T-helper 2 cell (primary cell): Measurements from ENCODE around the gene ITGB2.
"Not testable (repeated sequence)": the region's sequence is repeated elsewhere in the genome, so short reads cannot be mapped to it uniquely, and the experiment has no call there.

ENCODE experiments used
- DNase-seq, 5 experiments: peaks; one replicate each; pipeline versions ENCODE4 v3.0.0 to v3.0.0-alpha.2; 2012 to 2022

ITGB2 gene

DNA sequence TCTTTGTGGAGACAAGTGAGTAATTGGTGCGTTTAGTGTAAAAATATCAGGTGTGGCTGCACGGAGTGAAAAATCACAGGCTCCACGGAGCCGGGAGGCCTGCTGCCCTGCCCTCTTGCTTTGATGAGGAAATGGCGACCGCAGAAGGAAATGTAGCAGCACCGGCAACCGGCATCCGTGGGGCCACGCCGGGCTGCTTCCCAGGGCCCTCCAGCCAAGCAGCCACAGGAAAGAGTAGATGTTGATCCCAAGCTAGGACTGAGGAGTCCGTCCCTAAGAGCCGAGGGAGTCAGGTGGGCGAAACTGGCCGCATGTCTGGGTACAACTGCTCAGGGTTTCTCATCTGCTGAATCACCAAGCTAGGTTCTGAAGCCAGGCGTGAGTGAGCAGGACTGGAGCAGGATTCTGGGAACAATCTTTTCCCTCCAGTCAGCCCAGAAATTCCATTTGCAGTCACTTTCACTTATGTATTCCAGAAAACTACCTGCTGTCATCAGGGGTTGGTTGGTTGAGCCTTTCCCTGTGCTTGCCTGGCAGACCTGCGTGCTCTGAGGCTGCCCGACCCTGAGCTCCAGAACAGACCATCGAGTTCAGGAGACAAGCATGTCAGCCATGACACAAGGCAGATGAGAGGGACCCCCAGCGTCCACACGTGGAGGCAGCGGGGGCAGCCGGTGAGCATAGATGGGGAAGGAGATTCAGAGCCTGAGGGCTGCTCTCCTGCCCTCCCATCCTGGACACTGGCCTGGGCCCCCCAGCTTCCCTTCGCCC, 5.8 kb upstream of the ITGB2 start:
- peak in 3 of 5 experiments; percentile 59 to 71 (median 61) for DNase-seq

DNA sequence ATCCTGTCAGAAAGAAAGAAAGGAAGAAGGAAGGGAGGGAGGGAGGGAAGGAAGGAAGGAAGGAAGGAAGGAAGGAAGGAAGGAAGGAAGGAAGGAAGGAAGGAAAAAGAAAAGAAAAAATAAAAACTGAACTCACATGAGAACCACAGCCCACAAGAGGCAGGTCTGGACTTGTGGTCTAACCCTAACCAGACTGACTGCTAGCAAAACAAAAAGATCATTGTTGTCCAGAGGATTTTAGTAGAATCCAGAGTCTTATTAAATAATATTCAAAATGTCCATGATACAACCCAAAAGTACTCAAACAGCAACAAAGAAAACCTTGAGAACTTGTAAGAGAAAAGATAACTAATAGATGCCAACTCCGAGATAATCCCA, 4.7 kb upstream of the ITGB2 start:
- DNase-seq: peak in 1 of 5 experiments; percentile 71

- peak in 2 of 5 experiments; percentile 42 to 44 for DNase-seq
Observed at GRCh38 chr21:44924606-44925377, 4.1 kb upstream of the ITGB2 start.

DNA sequence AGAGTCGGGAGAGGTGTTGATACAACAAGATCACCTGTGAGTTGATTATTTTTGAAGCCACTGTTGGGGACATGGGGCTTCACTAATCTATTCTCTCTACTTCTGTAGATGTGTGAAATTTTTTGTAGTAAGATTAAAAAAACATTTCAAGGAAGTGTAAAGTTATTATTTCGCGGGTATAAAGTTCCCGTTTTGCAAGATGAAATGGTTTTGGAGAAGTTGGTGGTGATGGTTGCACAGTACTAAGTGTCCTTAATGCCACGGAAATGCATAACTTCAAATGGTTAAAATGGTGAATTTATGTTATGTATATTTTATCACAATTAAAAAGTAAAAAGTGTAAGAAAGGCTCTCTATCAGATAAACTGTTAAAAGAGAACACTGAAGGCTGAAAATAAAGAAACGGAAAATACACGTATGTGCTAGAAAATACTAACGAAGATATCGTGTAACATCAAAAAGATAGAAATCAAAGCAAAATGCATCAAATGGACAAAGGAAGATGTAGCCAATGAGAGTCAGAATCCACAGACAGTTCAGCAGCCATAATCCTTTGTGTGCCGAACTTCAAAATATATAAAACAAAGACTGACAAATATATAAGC, 2.9 kb upstream of the ITGB2 start:
- DNase-seq: no peak

DNA sequence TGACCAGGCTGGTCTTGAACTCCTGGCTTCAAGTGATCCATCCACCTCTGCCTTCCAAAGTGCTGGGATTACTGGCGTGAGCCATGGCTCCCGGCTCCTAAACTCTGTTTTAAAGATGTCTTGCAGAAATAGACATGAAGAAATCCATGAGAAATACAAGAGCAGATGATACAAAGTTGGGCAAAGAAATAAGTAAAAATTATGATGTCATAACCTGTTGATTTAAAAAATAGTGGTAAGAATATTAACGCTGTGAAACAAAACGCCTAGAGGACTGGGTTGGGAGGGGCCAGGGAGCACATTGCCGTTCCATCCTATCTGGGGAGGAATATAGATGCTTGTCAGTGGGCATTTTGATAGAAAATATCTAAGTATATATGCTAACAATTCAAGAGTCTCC, 1.2 kb upstream of the ITGB2 start:
- DNase-seq: no peak

DNA sequence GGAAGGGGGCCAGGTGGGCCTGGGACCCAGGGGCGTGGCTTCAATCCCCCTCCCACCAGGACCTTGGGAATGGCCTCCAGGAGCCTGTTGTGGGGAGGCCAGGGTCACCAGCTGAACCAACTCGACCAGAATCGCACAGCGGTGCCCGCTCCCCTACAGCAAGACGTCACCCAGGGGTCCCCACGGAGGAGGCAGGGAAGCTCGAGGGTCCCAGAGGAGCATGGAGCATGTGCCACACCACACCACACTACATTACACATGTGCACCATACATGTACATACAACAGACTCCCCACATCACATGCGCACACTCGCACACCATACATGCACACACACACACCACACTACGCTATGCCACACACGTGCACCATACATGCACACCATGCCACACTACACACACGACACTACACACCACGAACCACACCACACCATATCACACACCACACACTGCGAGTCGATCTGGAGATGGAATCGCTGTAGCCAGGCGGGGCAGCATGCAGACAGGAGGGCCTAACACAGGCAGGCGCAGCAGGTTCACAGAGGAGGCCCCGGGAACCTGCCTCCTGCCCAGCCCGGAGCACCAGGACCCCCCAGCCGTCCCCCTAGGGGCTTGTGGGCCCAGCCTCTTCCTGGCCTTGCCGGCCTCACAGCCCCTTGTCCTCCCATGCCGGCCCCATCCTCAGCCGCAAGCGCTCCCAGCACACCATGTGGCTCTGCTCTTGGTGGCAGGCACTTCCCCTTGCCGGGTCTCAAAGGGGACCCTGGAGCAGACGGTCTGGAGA, 596 bp downstream of the ITGB2 start:
- DNase-seq: peak in 1 of 5 experiments; percentile 84

DNA sequence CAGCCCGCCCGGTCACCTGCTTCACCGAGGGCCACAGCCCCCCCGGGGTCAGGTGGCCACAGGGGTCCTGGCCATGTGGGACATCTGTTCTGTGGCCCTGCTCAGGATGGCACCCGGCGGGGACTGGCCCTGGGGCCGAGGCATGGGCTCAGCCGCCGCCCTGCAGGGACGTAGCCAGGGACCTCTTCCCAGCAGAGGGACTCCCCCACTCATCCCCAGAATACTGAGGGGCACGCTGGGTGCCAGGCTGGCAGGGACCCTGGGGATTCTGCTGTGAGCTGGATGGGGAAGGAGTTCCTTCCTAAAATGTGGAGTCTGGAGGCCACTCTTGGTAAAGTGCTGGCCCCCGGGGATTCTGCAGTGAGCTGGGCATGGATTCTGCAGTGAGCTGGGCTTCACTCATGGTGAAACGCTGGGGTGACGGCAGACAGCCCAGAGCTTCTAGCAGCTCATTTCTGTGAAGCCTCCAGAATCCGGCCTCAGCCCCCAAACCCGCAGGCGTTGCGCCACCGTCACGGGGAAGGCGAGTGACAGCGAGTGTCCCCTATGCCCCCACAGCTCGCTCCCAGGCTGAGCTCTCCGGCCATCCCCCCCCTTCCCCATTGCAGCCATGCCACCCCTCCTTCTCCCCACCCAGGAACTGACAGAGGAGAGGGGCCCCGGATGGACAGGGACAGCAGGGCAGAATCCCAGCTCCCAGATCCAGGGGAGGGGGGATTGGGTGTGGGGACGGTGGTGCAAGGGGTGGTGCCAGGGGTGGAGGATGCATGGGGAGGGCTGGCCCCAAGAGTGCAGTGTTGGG, 1.4 kb downstream of the ITGB2 start:
- peak in 1 of 5 experiments; percentile 25 for DNase-seq

DNA sequence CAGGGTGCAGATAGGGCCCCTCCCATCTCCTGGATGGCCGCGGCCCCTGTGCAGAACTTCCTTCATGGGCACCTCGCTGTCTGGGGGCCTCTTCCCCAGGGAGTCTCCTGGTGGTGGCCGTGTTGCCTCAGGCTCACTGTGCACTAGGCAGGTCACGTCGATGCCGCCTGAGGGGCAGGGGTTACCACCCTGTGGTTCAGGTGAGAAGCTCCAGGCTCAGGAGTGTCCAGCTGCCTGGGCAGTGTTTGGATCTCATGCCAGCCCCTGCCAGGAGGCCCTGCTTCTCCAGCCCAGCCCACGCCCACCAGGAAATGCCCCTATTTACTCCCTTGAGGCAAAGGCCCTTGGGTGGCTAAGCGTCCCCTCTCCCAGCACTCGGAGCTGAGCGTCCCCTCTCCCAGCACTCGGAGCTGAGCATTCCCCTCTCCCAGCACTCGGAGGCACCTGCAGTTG, 2.1 kb downstream of the ITGB2 start:
- no peak for DNase-seq

- DNase-seq: no peak
Observed at GRCh38 chr21:44918107-44918470, 2.6 kb downstream of the ITGB2 start.

- DNase-seq: no peak
Observed at GRCh38 chr21:44917446-44918106, 3.1 kb downstream of the ITGB2 start.

DNA sequence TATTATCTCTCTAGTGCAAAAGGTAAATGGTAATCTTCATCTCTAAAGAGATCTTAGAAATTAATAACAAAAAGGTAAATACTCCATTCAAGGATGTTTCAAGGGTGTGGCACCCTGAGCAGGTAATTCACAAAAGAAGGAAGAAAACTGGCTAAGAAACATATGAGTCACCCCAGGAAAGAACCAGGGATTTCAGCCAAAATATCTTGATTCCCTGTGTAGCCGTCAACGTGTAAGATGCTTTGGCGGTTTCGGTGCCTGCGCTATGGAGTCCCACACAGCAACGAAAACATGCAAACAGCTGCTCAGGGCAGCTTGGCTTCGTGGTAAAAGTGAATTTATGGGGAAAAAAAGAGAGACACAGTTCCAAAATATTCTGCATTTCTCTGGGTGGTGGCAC, 3.7 kb downstream of the ITGB2 start:
- no peak for DNase-seq

GRCh38 chr21:44914176-44914874, 6.4 kb downstream of the ITGB2 start:
- DNase-seq: peak in 3 of 5 experiments; percentile 27 to 91 (median 74)

- DNase-seq: no peak
Observed at GRCh38 chr21:44913425-44914175, 7.1 kb downstream of the ITGB2 start.

GRCh38 chr21:44912506-44913412, 7.9 kb downstream of the ITGB2 start:
- DNase-seq: not testable (repeated sequence)

GRCh38 chr21:44912158-44912473, 8.6 kb downstream of the ITGB2 start:
- no peak for DNase-seq

DNA sequence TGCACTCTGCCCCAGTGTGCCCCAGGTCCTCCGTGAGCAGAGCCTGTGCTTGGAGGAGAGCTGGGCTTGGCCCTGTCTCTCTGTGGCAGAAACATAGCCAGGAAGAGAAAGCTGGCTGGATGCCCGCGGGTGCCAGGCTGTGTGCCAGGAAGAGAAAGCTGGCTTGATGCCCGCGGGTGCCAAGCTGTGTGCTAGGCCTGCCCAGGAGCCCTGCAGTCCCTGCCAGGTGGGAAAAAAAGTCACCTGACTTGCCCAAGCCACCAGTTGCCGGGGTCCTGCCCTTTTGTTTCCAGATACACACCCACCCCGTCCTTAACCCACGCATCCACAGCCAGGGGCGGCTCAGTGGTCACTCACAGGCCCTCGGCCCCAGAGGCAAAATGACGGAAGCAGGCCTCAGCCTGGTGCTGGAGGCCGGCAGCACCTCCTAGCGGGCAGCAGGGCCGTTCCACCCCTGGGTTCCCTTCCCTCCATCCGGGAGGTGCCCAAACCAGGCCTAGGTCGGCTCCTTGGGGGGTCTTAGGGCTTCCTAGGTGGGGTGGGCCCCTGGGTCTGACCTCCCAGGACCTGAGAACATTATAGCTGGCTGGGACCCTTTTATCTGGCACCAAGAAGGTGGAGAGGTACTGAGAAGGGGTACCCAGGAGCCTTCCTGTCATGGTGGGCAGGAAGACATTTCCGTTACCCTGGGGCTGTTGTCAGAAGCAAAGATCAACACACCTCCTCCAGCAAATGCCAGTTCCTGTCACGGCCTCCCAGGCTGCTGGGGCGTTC, 9.1 kb downstream of the ITGB2 start:
- peak in 3 of 5 experiments; percentile 47 to 90 (median 70) for DNase-seq

DNA sequence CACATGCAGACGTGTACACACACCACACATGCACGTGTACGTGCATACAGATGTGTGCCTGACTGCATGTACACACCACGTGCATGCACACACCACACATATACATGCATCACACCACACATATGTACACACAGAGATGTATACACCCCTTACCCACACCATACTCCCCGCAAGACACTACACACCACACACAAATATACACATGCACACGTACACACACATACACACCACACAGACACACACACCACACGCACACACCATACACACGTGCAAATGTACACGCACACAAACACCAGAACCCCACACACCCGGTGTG, 9.7 kb downstream of the ITGB2 start:
- DNase-seq: no peak
